HCT116 (cell line): ENCODE measurements around the gene SCYL2. TPM values are rescaled to one million over a fixed set of nuclear protein-coding genes. Genes with fewer than 3 reads are reported as not detected.

Experiments used
- ATAC-seq: fragments of 200-7000 bp; cut with Tn5 transposase; 2 replicates; pipeline ENCODE4 v1.9.1; 2020; ENCODE audit warnings: mild to moderate bottlenecking, moderate library complexity
- BruUV-seq: library from RNA; stranded (reverse); fragments of 400-500 nt; replicated peaks from 2 replicates; lab custom pipeline; 2021; lab: Mats Ljungman, UMichigan
- CTCF ChIA-PET: fragments of 300-600 bp; sonication (Branson Sonifier 250); formaldehyde crosslinking; loops from one replicate; lab custom pipeline; 2021; ENCODE audit warnings: antibody characterized with exemption; lab: Charles Lee
- POLR2A ChIA-PET: fragments of 300-600, 350-600 bp; sonication (Branson Sonifier 250); formaldehyde crosslinking; loops from one replicate; lab custom pipeline; 2021; ENCODE audit warnings: antibody characterized with exemption; lab: Charles Lee
- RAD21 ChIA-PET, 2 experiments: fragments of 300-600 bp; sonication (Branson Sonifier 250); formaldehyde crosslinking; loops; one replicate each; lab custom pipeline; 2023; ENCODE audit warnings: low total read pairs in 2 of 2; ENCODE audit not compliant: uncharacterized antibody in 2 of 2, unreplicated experiment in 2 of 2, low non-redundant PET in 1 of 2; lab: Charles Lee
- DNase-seq: peaks from one replicate; pipeline ENCODE4 v3.0.0-alpha.2; 2010; ENCODE audit warnings: low read depth, low spot score
- H2AFZ ChIP-seq: fragments of 200-600 bp; shearing (Covaris generic), sonication (generic); 2 replicates; pipeline ENCODE4 v1.6.1; 2017; ENCODE audit warnings: low read depth, mixed run types, mixed read lengths, antibody characterized with exemption, low read length; ENCODE audit not compliant: poor library complexity, severe bottlenecking
- H3K27ac ChIP-seq: 2 replicates; pipeline ENCODE4 v1.5.1; 2012; ENCODE audit warnings: low read depth, low read length
- H3K27me3 ChIP-seq: fragments of 200-600 bp; sonication (generic); 2 replicates; pipeline ENCODE4 v1.6.1; 2016; ENCODE audit warnings: mixed run types, low read length, mixed read lengths; ENCODE audit not compliant: insufficient read depth
- H3K36me3 ChIP-seq, 2 experiments: fragments of 200-500 bp in 1 of 2; fragments of 200-600 bp in 1 of 2; sonication (Bioruptor generic) in 1 of 2; sonication (generic) in 1 of 2; 2 replicates each; pipeline versions ENCODE4 v1.5.1 to v1.6.1; 2014 to 2016; ENCODE audit warnings: low read length in 2 of 2, inconsistent platforms in 1 of 2, mixed read lengths in 1 of 2, mixed run types in 1 of 2; ENCODE audit not compliant: insufficient read depth in 2 of 2, control insufficient read depth in 1 of 2
- H3K4me1 ChIP-seq, 2 experiments: fragments of 200-600 bp in 1 of 2; sonication (generic) in 1 of 2; 2 replicates each; pipeline versions ENCODE4 v1.5.1 to v1.6.1; 2012 to 2017; ENCODE audit warnings: low read length in 2 of 2, inconsistent platforms in 1 of 2, mild to moderate bottlenecking in 1 of 2, mixed read lengths in 1 of 2, mixed run types in 1 of 2, moderate library complexity in 1 of 2; ENCODE audit not compliant: insufficient read depth in 2 of 2, control insufficient read depth in 1 of 2
- H3K4me2 ChIP-seq: fragments of 200-600 bp; sonication (generic); 2 replicates; pipeline ENCODE4 v1.6.1; 2017; ENCODE audit warnings: mixed run types, low read length, mixed read lengths
- H3K4me3 ChIP-seq, 2 experiments: fragments of 200-600 bp in 1 of 2; sonication (generic) in 1 of 2; replicated peaks in 1 of 2; 2 replicates each; pipeline ENCODE4 v1.5.1; 2011 to 2016; ENCODE audit warnings: low read length in 2 of 2, control low read depth in 1 of 2, low read depth in 1 of 2, mild to moderate bottlenecking in 1 of 2, mixed read lengths in 1 of 2, mixed run types in 1 of 2
- H3K79me2 ChIP-seq: fragments of 200-600 bp; sonication (generic); 2 replicates; pipeline ENCODE4 v1.6.1; 2017; ENCODE audit warnings: mild to moderate bottlenecking, mixed run types, low read length, moderate library complexity, mixed read lengths; ENCODE audit not compliant: insufficient read depth
- H3K9ac ChIP-seq: fragments of 200-600 bp; sonication (generic); 2 replicates; pipeline ENCODE4 v1.6.1; 2016; ENCODE audit warnings: low read length, mixed read lengths
- H3K9me2 ChIP-seq: fragments of 200-600 bp; sonication (generic), shearing (Covaris generic); 2 replicates; pipeline ENCODE4 v1.6.1; 2017; ENCODE audit warnings: mixed run types, mild to moderate bottlenecking, moderate library complexity; ENCODE audit not compliant: insufficient read depth
- H3K9me3 ChIP-seq, 2 experiments: fragments of 200-500 bp in 1 of 2; fragments of 200-600 bp in 1 of 2; sonication (Bioruptor generic) in 1 of 2; sonication (generic) in 1 of 2; 2 replicates each; pipeline ENCODE4 v1.6.1; 2014 to 2017; ENCODE audit warnings: low read length in 2 of 2, mixed read lengths in 2 of 2, inconsistent platforms in 1 of 2, low read depth in 1 of 2, mild to moderate bottlenecking in 1 of 2, mixed run types in 1 of 2, moderate library complexity in 1 of 2; ENCODE audit not compliant: control insufficient read depth in 1 of 2, insufficient read depth in 1 of 2
- H4K20me1 ChIP-seq: fragments of 200-600 bp; sonication (generic), shearing (Covaris generic); 2 replicates; pipeline ENCODE4 v1.6.1; 2017; ENCODE audit warnings: mixed run types, mild to moderate bottlenecking, moderate library complexity; ENCODE audit not compliant: insufficient read depth
- CBX3 ChIP-seq: IDR thresholded peaks from 2 replicates; pipeline ENCODE4 v1.6.1; 2012; ENCODE audit warnings: low read depth
- CEBPB ChIP-seq: IDR thresholded peaks from 2 replicates; pipeline ENCODE4 v1.6.1; 2012; ENCODE audit warnings: low read depth
- CTCF ChIP-seq, 3 experiments: fragments of 200-600 bp in 1 of 3; sonication (generic) in 1 of 3; IDR thresholded peaks in 2 of 3; conservative IDR thresholded peaks in 1 of 3; 2 replicates each; pipeline ENCODE4 v1.5.1; 2012 to 2017; ENCODE audit warnings: low read depth in 2 of 3, low read length in 2 of 3, antibody characterized with exemption in 1 of 3, borderline replicate concordance in 1 of 3, control low read depth in 1 of 3, mild to moderate bottlenecking in 1 of 3, mixed read lengths in 1 of 3, mixed run types in 1 of 3, moderate library complexity in 1 of 3; ENCODE audit not compliant: insufficient read depth in 1 of 3
- EGR1 ChIP-seq: IDR thresholded peaks from 2 replicates; pipeline ENCODE4 v1.6.1; 2012; ENCODE audit warnings: low read depth
- ELF1 ChIP-seq: IDR thresholded peaks from 2 replicates; pipeline ENCODE4 v1.6.1; 2012; ENCODE audit warnings: low read depth, borderline replicate concordance
- EZH2 ChIP-seq: fragments of 200-600 bp; sonication (generic); IDR thresholded peaks from 2 replicates; pipeline ENCODE4 v1.6.1; 2017; ENCODE audit warnings: antibody characterized with exemption, mixed run types
- EZH2phosphoT487 ChIP-seq: fragments of 200-600 bp; IDR thresholded peaks from 2 replicates; pipeline ENCODE4 v1.6.1; 2018; ENCODE audit warnings: antibody characterized with exemption, borderline replicate concordance
- FOSL1 ChIP-seq: IDR thresholded peaks from 2 replicates; pipeline ENCODE4 v1.6.1; 2012; ENCODE audit warnings: low read depth
- JUND ChIP-seq: IDR thresholded peaks from 2 replicates; pipeline ENCODE4 v1.6.1; 2012
- MAX ChIP-seq: IDR thresholded peaks from 2 replicates; pipeline ENCODE4 v1.6.1; 2012
- RAD21 ChIP-seq: IDR thresholded peaks from 2 replicates; pipeline ENCODE4 v1.6.1; 2012; ENCODE audit warnings: low read depth, mild to moderate bottlenecking
- REST ChIP-seq: IDR thresholded peaks from 2 replicates; pipeline ENCODE4 v1.6.1; 2012; ENCODE audit warnings: low read depth
- SIN3A ChIP-seq: IDR thresholded peaks from 2 replicates; pipeline ENCODE4 v1.6.1; 2012; ENCODE audit warnings: low read depth
- TCF7L2 ChIP-seq: IDR thresholded peaks from 2 replicates; pipeline ENCODE4 v1.7.0; 2011; ENCODE audit warnings: borderline replicate concordance, inconsistent platforms; ENCODE audit not compliant: insufficient read depth, insufficient read length; ENCODE audit errors: extremely low read depth
- YY1 ChIP-seq: IDR thresholded peaks from 2 replicates; pipeline ENCODE4 v1.6.1; 2011; ENCODE audit warnings: low read length, low read depth, moderate library complexity, mild to moderate bottlenecking; ENCODE audit not compliant: insufficient replicate concordance; ENCODE audit errors: extremely low read depth
- ZBTB33 ChIP-seq: IDR thresholded peaks from 2 replicates; pipeline ENCODE4 v1.6.1; 2011; ENCODE audit warnings: mild to moderate bottlenecking, low read length, moderate library complexity; ENCODE audit not compliant: insufficient replicate concordance; ENCODE audit errors: extremely low read depth
- ZFX ChIP-seq: fragments of 450-650 bp; IDR thresholded peaks from 2 replicates; pipeline ENCODE4 v1.6.1; 2017
- ZNF274 ChIP-seq: fragments of 200-500 bp; sonication (Bioruptor generic); IDR thresholded peaks from 2 replicates; pipeline ENCODE4 v1.6.1; 2014; ENCODE audit warnings: mild to moderate bottlenecking, low read depth, low read length, inconsistent platforms
- intact Hi-C: fragments of 100-400 bp; cut with micrococcal nuclease; formaldehyde crosslinking; loops from 2 replicates; pipeline ENCODE4 v1.10.0; 2022
- total RNA-seq: library from RNA; stranded (reverse); gene quantifications from one replicate; pipeline ENCODE4 v1.2.1, GENCODE V29; 2021; ENCODE audit not compliant: unreplicated experiment
- TF ChIP-seq, protein P1 (sequence below): IDR thresholded peaks from 2 replicates; pipeline ENCODE4 v1.6.1; 2012

Gene SCYL2
- total RNA-seq, 1 experiment from 2014 or later, result 31.7 TPM

DNA sequence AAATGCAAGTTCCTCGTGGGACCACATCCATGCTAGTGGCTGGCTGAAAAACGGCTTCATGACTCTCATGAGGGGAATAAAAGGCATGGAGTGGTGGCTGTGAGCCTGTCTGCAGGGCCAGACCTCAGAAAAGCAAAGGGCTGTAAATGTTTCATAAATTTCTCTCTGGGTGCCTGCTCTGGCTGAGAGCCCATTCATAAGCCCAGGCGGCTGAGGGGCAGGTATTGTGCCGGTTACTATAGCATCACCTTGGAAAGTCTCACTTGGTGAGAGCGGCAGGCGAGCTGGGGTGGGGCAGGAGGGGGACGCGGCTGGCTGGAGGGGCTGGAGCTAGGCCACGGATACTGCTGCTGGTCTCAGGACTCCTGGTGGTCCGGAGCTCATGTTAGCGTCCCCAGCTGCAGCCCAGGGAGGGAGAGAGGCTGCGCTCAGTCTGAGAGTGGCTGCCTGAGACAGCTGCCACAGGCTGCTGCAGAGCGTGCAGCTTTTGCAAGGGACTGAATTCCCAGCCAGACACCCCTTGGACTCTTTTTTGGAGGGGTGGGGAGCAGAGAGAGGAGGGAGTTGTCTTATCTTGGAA, 89.8 kb downstream of the SCYL2 start, which contains the start of gene SLC17A8:
SLC17A8 (plus strand) TSS at position 431 of the 580 bp plus-strand sequence. CDS start 318 bp downstream, outside the sequence.
- no TSS peak for BruUV-seq
- no peaks in the 10 kb centered on the region for H3K79me2 ChIP-seq
- no peaks in the 10 kb centered on the region for H3K9me3 ChIP-seq
- no peak within 1 kb of the TSS for H3K27ac ChIP-seq
- no peak within 1 kb of the TSS for H3K4me2 ChIP-seq
- ChIA-PET RAD21 (no interaction called here), CTCF (interaction anchor here (1.5 kb wide), 1 partner anchor 9 kb away, joined by 4 read pairs; no protein-coding TSS in a partner anchor), POLR2A (no interaction called here)
- H4K20me1 ChIP-seq, result no peaks in the 10 kb centered on the region
- intact Hi-C loops, result no loop called here
- H2AFZ ChIP-seq, result no peak within 1 kb of the TSS
- no peaks in the 10 kb centered on the region for H3K9me2 ChIP-seq
- peaks cover 11% of the 10 kb centered on the region; the same call in 1 of the 2 replicates for H3K27me3 ChIP-seq
- H3K36me3 ChIP-seq, result no peaks in the 10 kb centered on the region
- ATAC-seq (no peak), DNase-seq (no peak)
- H3K9ac ChIP-seq, result no peak within 1 kb of the TSS
- no peaks in the 10 kb centered on the region for H3K4me1 ChIP-seq
- H3K4me3 ChIP-seq, result no peak within 1 kb of the TSS
- TF ChIP-seq SIN3A, result no peak
- no peak for TF ChIP-seq CBX3
- TF ChIP-seq YY1, result no peak
- TF ChIP-seq ELF1, result no peak
- no peak for TF ChIP-seq ZNF274
- TF ChIP-seq RAD21, result no peak
- no peak for TF ChIP-seq EGR1
- TF ChIP-seq EZH2phosphoT487, result no peak
- TF ChIP-seq, protein P1, sequence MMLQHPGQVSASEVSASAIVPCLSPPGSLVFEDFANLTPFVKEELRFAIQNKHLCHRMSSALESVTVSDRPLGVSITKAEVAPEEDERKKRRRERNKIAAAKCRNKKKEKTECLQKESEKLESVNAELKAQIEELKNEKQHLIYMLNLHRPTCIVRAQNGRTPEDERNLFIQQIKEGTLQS, result no peak
- TF ChIP-seq REST, result no peak
- TF ChIP-seq FOSL1, result no peak
- TF ChIP-seq CEBPB, result no peak
- no peak for TF ChIP-seq EZH2
- no peak for TF ChIP-seq ZBTB33
- no peak for TF ChIP-seq JUND
- TF ChIP-seq CTCF (IDR thresholded peaks at IDR 0.05 in 2 of 3, conservative IDR thresholded peaks at IDR 0.05 in 1 of 3; ENCODE audit: borderline replicate concordance in 1 of 3, insufficient read depth in 1 of 3, low read depth in 2 of 3, low read length in 2 of 3), result no peak
- TF ChIP-seq MAX, result no peak
- no peak for TF ChIP-seq ZFX
- TF ChIP-seq TCF7L2, result no peak
